ENCODE measurements around the gene RCOR1.

RCOR1 gene

GRCh38 chr14:102678394-102678793 is 85.9 kb downstream of the RCOR1 start:
- no peak for DNase-seq (ENCODE audit: low spot score)

- peak; percentile 25 for DNase-seq (ENCODE audit: low spot score)
Observed at GRCh38 chr14:102683399-102684297, 91.2 kb downstream of the RCOR1 start.

GRCh38 chr14:102684298-102684663 is 91.8 kb downstream of the RCOR1 start:
- DNase-seq (ENCODE audit: low spot score) = no peak

GRCh38 chr14:102686196-102686801 is 93.8 kb downstream of the RCOR1 start:
- DNase-seq (ENCODE audit: low spot score) = no peak

- no peak for DNase-seq (ENCODE audit: low spot score)
Observed at GRCh38 chr14:102688290-102688689, 95.8 kb downstream of the RCOR1 start.

GRCh38 chr14:102690509-102691286 is 98.2 kb downstream of the RCOR1 start:
- no peak for DNase-seq (ENCODE audit: low spot score)

GRCh38 chr14:102691763-102692162 is 99.3 kb downstream of the RCOR1 start:
- DNase-seq (ENCODE audit: low spot score) = no peak

GRCh38 chr14:102692334-102692733 is 99.9 kb downstream of the RCOR1 start:
- DNase-seq (ENCODE audit: low spot score) = no peak

- DNase-seq (ENCODE audit: low spot score) = peak; percentile 58
Observed at GRCh38 chr14:102693006-102693755, 100.7 kb downstream of the RCOR1 start.

- peak; percentile 70 for DNase-seq (ENCODE audit: low spot score)
Observed at GRCh38 chr14:102694530-102695166, 102.2 kb downstream of the RCOR1 start.

GRCh38 chr14:102695167-102695555 is 102.7 kb downstream of the RCOR1 start:
- DNase-seq (ENCODE audit: low spot score) = no peak

GRCh38 chr14:102696332-102696731 is 103.9 kb downstream of the RCOR1 start:
- DNase-seq (ENCODE audit: low spot score) = no peak

GRCh38 chr14:102696856-102697495 is 104.5 kb downstream of the RCOR1 start:
- DNase-seq (ENCODE audit: low spot score) = no peak

- no peak for DNase-seq (ENCODE audit: low spot score)
Observed at GRCh38 chr14:102697501-102697900, 105.1 kb downstream of the RCOR1 start.

- no peak for DNase-seq (ENCODE audit: low spot score)
Observed at GRCh38 chr14:102699416-102700110, 107.1 kb downstream of the RCOR1 start.

GRCh38 chr14:102708494-102708893 is 116.0 kb downstream of the RCOR1 start:
- no peak for DNase-seq (ENCODE audit: low spot score)

- no peak for DNase-seq (ENCODE audit: low spot score)
Observed at GRCh38 chr14:102711207-102711606, 118.8 kb downstream of the RCOR1 start.

GRCh38 chr14:102711946-102712345 is 119.5 kb downstream of the RCOR1 start:
- DNase-seq (ENCODE audit: low spot score) = no peak

GRCh38 chr14:102717276-102717675 is 124.8 kb downstream of the RCOR1 start:
- DNase-seq (ENCODE audit: low spot score) = peak; percentile 79

- DNase-seq (ENCODE audit: low spot score) = no peak
Observed at GRCh38 chr14:102722646-102723045, 130.2 kb downstream of the RCOR1 start.
